ENCODE results near the gene RAB11FIP2. TPM values are rescaled to one million over a fixed set of nuclear protein-coding genes. Genes with fewer than 3 reads are reported as not detected.

Gene RAB11FIP2
- total RNA-seq, 2 donors from 2014 or later, result 17.1 to 22.1 TPM

- no peak overlapping the region for H3K27ac ChIP-seq
- DNase-seq (no peak), ATAC-seq (no peak)
- WGBS, 2 donors, result 47 to 53% methylated on average over 4 of the region's 4 CpGs
- no peaks in the 10 kb centered on the region for H3K9me3 ChIP-seq
- TF ChIP-seq CTCF (IDR thresholded peaks at IDR 0.05), result no peak
- no peak for TF ChIP-seq POLR2A (IDR thresholded peaks at IDR 0.05)
- no peaks in the 10 kb centered on the region for H3K4me1 ChIP-seq
- H3K27me3 ChIP-seq, result no peaks in the 10 kb centered on the region
- intact Hi-C loops (cut with DNase I), result no loop called here
- no peak overlapping the region for H3K4me3 ChIP-seq
- H3K36me3 ChIP-seq (replicated peaks in 1 of 2; ENCODE audit: insufficient read depth in 1 of 2, low read depth in 2 of 2), result no peaks in the 10 kb centered on the region
Measured at GRCh38 chr10:117960345-117960935, 86.3 kb downstream of the RAB11FIP2 start.

GRCh38 chr10:117956972-117957371 is 89.8 kb downstream of the RAB11FIP2 start:
- H3K27ac ChIP-seq, result no peak overlapping the region
- H3K4me1 ChIP-seq, result no peaks in the 10 kb centered on the region
- WGBS, 2 donors, result 68 to 78% methylated on average over 2 of the region's 2 CpGs
- H3K9me3 ChIP-seq, result no peaks in the 10 kb centered on the region
- DNase-seq (no peak), ATAC-seq (no peak)
- no peak overlapping the region for H3K4me3 ChIP-seq
- H3K27me3 ChIP-seq, result no peaks in the 10 kb centered on the region
- no peaks in the 10 kb centered on the region for H3K36me3 ChIP-seq (replicated peaks in 1 of 2; ENCODE audit: insufficient read depth in 1 of 2, low read depth in 2 of 2)
- no peak for TF ChIP-seq CTCF (IDR thresholded peaks at IDR 0.05)
- no peak for TF ChIP-seq POLR2A (IDR thresholded peaks at IDR 0.05)
- intact Hi-C loops (cut with DNase I), result no loop called here

GRCh38 chr10:117955176-117955575 is 91.6 kb downstream of the RAB11FIP2 start:
- Histone ChIP-seq H3K4me3 (no peak overlapping the region), H3K27ac (no peak overlapping the region), H3K36me3 (replicated peaks in 1 of 2; ENCODE audit: insufficient read depth in 1 of 2, low read depth in 2 of 2) (no peaks in the 10 kb centered on the region), H3K9me3 (no peaks in the 10 kb centered on the region), H3K27me3 (no peaks in the 10 kb centered on the region), H3K4me1 (no peaks in the 10 kb centered on the region)
- ATAC-seq, result no peak
- intact Hi-C loops (cut with DNase I), result no loop called here
- TF ChIP-seq POLR2A (IDR thresholded peaks at IDR 0.05) (no peak), CTCF (IDR thresholded peaks at IDR 0.05) (no peak)
- DNase-seq, result no peak
- 90 to 94% methylated on average over 1 of the region's 1 CpG for WGBS, 2 donors

All from body of pancreas (tissue), 4 donors.